K562 (cell line): ENCODE results near the gene OR1B1. TPM values are rescaled to one million over a fixed set of nuclear protein-coding genes. Genes with fewer than 3 reads are reported as not detected.

ENCODE experiments used
- ATAC-seq: fragments of 200-7000 bp; cut with Tn5 transposase; 3 replicates; pipeline ENCODE4 v1.9.1; 2020; ENCODE audit warnings: moderate library complexity
- BruUV-seq: library from RNA; stranded (reverse); fragments of 400-500 nt; replicated peaks from 2 replicates; lab custom pipeline; 2021; lab: Mats Ljungman, UMichigan
- CTCF ChIA-PET: fragments of 300-600 bp; formaldehyde crosslinking; extraction: SDS; loops from one replicate; lab custom pipeline; 2021; ENCODE audit warnings: low intra/inter-chr PET ratio; lab: Yijun Ruan, JAX
- POLR2A ChIA-PET: fragments of 300-600, 350-650 bp; sonication (Branson Sonifier 250); formaldehyde crosslinking; extraction: SDS; loops from one replicate; lab custom pipeline; 2021; ENCODE audit warnings: antibody characterized with exemption, inconsistent platforms; lab: Yijun Ruan, JAX
- DNase-seq, 4 experiments: peaks; one replicate each; pipeline versions ENCODE4 v3.0.0 to v3.0.0-alpha.2; 2011 to 2018; ENCODE audit warnings: low spot score in 3 of 4, mixed read lengths in 3 of 4; ENCODE audit errors: extremely low read depth in 1 of 4
- FAIRE-seq: peaks from 2 replicates; lab custom pipeline; 2011; peaks lifted over from hg19 to GRCh38; lab: Jason Lieb, UNC
- H2AFZ ChIP-seq: 2 replicates; pipeline ENCODE4 v1.6.0; 2011; ENCODE audit warnings: low read depth, low read length, control low read depth, inconsistent platforms
- H3K27ac ChIP-seq: fragments of 200-600 bp; 3 replicates; pipeline ENCODE4 v1.8.0; 2011; ENCODE audit warnings: low read depth, mild to moderate bottlenecking, control low read depth, inconsistent platforms, low read length, moderate library complexity, mixed read lengths; ENCODE audit errors: extremely low read depth
- H3K27me3 ChIP-seq, 2 experiments: fragments of 300-600 bp in 1 of 2; 2 replicates in 1 of 2; 3 replicates in 1 of 2; pipeline versions ENCODE4 v1.6.0 to v1.8.0; 2011; ENCODE audit warnings: inconsistent platforms in 2 of 2, low read length in 2 of 2, mild to moderate bottlenecking in 1 of 2, mixed read lengths in 1 of 2, moderate library complexity in 1 of 2; ENCODE audit not compliant: control insufficient read depth in 2 of 2, insufficient read depth in 2 of 2
- H3K36me3 ChIP-seq: fragments of 300-600 bp; 3 replicates; pipeline ENCODE4 v1.8.0; 2011; ENCODE audit warnings: mild to moderate bottlenecking, low read length, inconsistent platforms; ENCODE audit not compliant: control insufficient read depth, insufficient read depth
- H3K4me1 ChIP-seq, 2 experiments: fragments of 200-600 bp in 1 of 2; replicated peaks in 1 of 2; 2 replicates in 1 of 2; 3 replicates in 1 of 2; pipeline versions ENCODE4 v1.5.1 to v1.8.0; 2011; ENCODE audit warnings: inconsistent platforms in 2 of 2, low read length in 2 of 2, mild to moderate bottlenecking in 1 of 2, mixed read lengths in 1 of 2, moderate library complexity in 1 of 2; ENCODE audit not compliant: control insufficient read depth in 2 of 2, insufficient read depth in 2 of 2
- H3K4me2 ChIP-seq: 2 replicates; pipeline ENCODE4 v1.6.1; 2011; ENCODE audit warnings: low read length, control low read depth, inconsistent platforms, mixed read lengths; ENCODE audit not compliant: insufficient read depth
- H3K4me3 ChIP-seq: fragments of 200-600 bp; sonication (generic), shearing (Covaris generic); 2 replicates; pipeline ENCODE4 v1.5.1; 2016; ENCODE audit warnings: control low read depth, inconsistent platforms
- H3K79me2 ChIP-seq: fragments of 200-600 bp; 3 replicates; pipeline ENCODE4 v1.8.0; 2011; ENCODE audit warnings: low read length, inconsistent platforms; ENCODE audit not compliant: control insufficient read depth, insufficient read depth
- H3K9ac ChIP-seq, 2 experiments: 2 replicates each; pipeline versions ENCODE4 v1.6.0 to v1.6.1; 2011; ENCODE audit warnings: low read depth in 2 of 2, low read length in 2 of 2, control low read depth in 1 of 2, inconsistent platforms in 1 of 2, mild to moderate bottlenecking in 1 of 2, mixed read lengths in 1 of 2; ENCODE audit not compliant: insufficient read depth in 1 of 2
- H3K9me1 ChIP-seq: one replicate; pipeline ENCODE4 v1.6.0; 2011; ENCODE audit warnings: inconsistent platforms, mild to moderate bottlenecking, low read length, moderate library complexity; ENCODE audit not compliant: control insufficient read depth, insufficient read depth
- H3K9me3 ChIP-seq: replicated peaks from 2 replicates; pipeline ENCODE4 v1.5.1; 2011; ENCODE audit warnings: low read depth, low read length, inconsistent platforms; ENCODE audit not compliant: control insufficient read depth, insufficient read depth
- H4K20me1 ChIP-seq: replicated peaks from 2 replicates; pipeline ENCODE4 v1.6.1; 2011; ENCODE audit warnings: low read length, inconsistent platforms, mixed read lengths; ENCODE audit not compliant: control insufficient read depth, insufficient read depth
- HSF4 ChIP-seq: fragments of 250-450 bp; sonication (Bioruptor Pico); IDR thresholded peaks from 2 replicates; pipeline ENCODE4 v2.1.2; 2022; ENCODE audit warnings: mild to moderate bottlenecking, moderate library complexity, borderline replicate concordance
- MEF2D ChIP-seq: conservative IDR thresholded peaks from 2 replicates; pipeline ENCODE4 v1.6.1; 2016; ENCODE audit warnings: low read depth, missing genetic modification characterization, missing compliant biosample characterization
- NCOR1 ChIP-seq: fragments of 450-650 bp; IDR thresholded peaks from 2 replicates; pipeline ENCODE4 v1.6.1; 2016; ENCODE audit warnings: mild to moderate bottlenecking, moderate library complexity
- POLR2G ChIP-seq: fragments of 200-400 bp; formaldehyde crosslinking; IDR thresholded peaks from 2 replicates; pipeline ENCODE4 v1.6.1; 2017; ENCODE audit warnings: low read depth, mild to moderate bottlenecking, antibody characterized with exemption, low read length, moderate library complexity
- RAD21 ChIP-seq, 2 experiments: fragments of 250-450 bp in 1 of 2; fragments of 450-650 bp in 1 of 2; sonication (Bioruptor Pico) in 1 of 2; formaldehyde crosslinking in 1 of 2; IDR thresholded peaks in 1 of 2; conservative IDR thresholded peaks in 1 of 2; 2 replicates each; pipeline versions ENCODE4 v1.4.0 to v1.8.0; 2020 to 2022; ENCODE audit warnings: mild to moderate bottlenecking in 2 of 2, moderate library complexity in 1 of 2
- REST ChIP-seq, 2 experiments: fragments of 450-650 bp; formaldehyde crosslinking in 1 of 2; IDR thresholded peaks; 2 replicates each; pipeline versions ENCODE4 v1.4.0 to v1.6.1; 2014 to 2020; ENCODE audit warnings: mild to moderate bottlenecking in 2 of 2, borderline replicate concordance in 1 of 2, low read depth in 1 of 2
- YBX1 ChIP-seq: fragments of 450-650 bp; IDR thresholded peaks from 2 replicates; pipeline ENCODE4 v1.7.1; 2016; ENCODE audit warnings: mild to moderate bottlenecking
- ZKSCAN3 ChIP-seq: fragments of 250-450 bp; sonication (Bioruptor Pico); IDR thresholded peaks from 2 replicates; pipeline ENCODE4 v1.4.0; 2020
- ZNF431 ChIP-seq: sonication (generic); formaldehyde crosslinking; IDR thresholded peaks from 2 replicates; pipeline ENCODE4 v1.8.0; 2022; ENCODE audit warnings: mild to moderate bottlenecking, missing genetic modification reagents
- ZNF436 ChIP-seq: fragments of 250-450, 450-650 bp; sonication (Bioruptor Pico); formaldehyde crosslinking; IDR thresholded peaks from 2 replicates; pipeline ENCODE4 v1.7.0; 2020; ENCODE audit warnings: mild to moderate bottlenecking
- WGBS: fragments of 100-300 bp; shearing (Covaris generic); methylation state at CpG from one replicate; pipeline ENCODE4 v1.1.6; 2016; ENCODE audit warnings: low coverage, mixed read lengths; ENCODE audit not compliant: insufficient coverage; ENCODE audit errors: missing lambda C conversion rate; 5-methylcytosine and 5-hydroxymethylcytosine counted together
- in situ Hi-C: fragments of 300-500 bp; cut with MboI; formaldehyde crosslinking; loops from 4 replicates; pipeline ENCODE4 v1.15.0; 2018; ENCODE audit warnings: inconsistent platforms, mixed read lengths
- intact Hi-C: fragments of 100-400 bp; cut with micrococcal nuclease; formaldehyde crosslinking; loops from 2 replicates; pipeline ENCODE4 v1.14.2; 2022
- polyA plus RNA-seq, 8 experiments: library from polyadenylated mRNA; depleted of rRNA in 4 of 8; stranded (reverse) in 5 of 8; unstranded in 3 of 8; fragments of >200 nt; fragmentation: Nextera tagmentation in 2 of 8; fragmentation: Illumina TruSeq in 1 of 8; extraction: Ambion mirVana in 2 of 8; extraction: Trizol in 1 of 8; gene quantifications; 2 replicates each; pipeline versions ENCODE4 v1.2.1 to v1.2.3, GENCODE V29; 2011 to 2014; ENCODE audit warnings: inconsistent platforms in 1 of 8, missing spikeins in 1 of 8
- total RNA-seq, 7 experiments: library from RNA; depleted of rRNA in 6 of 7; stranded (reverse); fragments of >200 nt in 6 of 7; fragmentation: Illumina TruSeq in 2 of 7; extraction: Trizol in 2 of 7; gene quantifications; 2 replicates each; pipeline versions ENCODE4 v1.2.1 to v1.2.3, GENCODE V29; 2011 to 2021; ENCODE audit warnings: low replicate concordance in 1 of 7

The OR1B1 gene
- total and polyA plus RNA-seq, 9 of the 15 experiments (the other 6 are each of a cell fraction or from before 2014, with no cell fraction given): not detected

DNA sequence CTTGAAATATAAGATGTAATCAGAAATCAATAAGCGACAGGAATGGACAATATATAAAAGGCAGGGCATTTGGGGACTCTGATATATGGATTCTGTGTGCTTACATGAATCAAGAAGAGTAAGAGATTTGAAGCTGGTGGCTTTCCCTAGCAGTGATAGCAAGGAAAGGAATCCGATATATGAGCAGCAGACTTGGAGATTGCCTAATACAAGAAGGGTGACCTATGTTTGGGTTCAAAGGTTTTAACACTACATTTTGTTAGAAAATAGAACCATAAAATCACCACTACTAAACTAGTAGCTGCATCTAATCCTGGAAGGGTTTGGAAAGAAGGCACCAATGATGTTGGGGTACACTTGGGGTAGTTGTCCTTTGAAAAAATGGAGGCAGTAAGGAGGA, 15.1 kb upstream of the OR1B1 start:
- WGBS: 2% methylated on average over 2 of the region's 2 CpGs
- ChIA-PET POLR2A (no interaction called here), CTCF (no interaction called here)
- no peak overlapping the region for H3K4me3 ChIP-seq
- intact Hi-C loops: no loop called here
- no peak overlapping the region for H2AFZ ChIP-seq
- DNase-seq (no peak), ATAC-seq (no peak), FAIRE-seq (no peak)
- H3K4me2 ChIP-seq: no peak overlapping the region
- in situ Hi-C loops: no loop called here
- TF ChIP-seq ZNF436: no peak
- TF ChIP-seq MEF2D (tag): no peak
- no peak for TF ChIP-seq NCOR1
- no peak for TF ChIP-seq YBX1
- no peak for TF ChIP-seq RAD21 (CRISPR knock-in tag; conservative IDR thresholded peaks at IDR 0.05 in 1 of 2, IDR thresholded peaks at IDR 0.05 in 1 of 2)
- TF ChIP-seq ZKSCAN3 (CRISPR knock-in tag): no peak
- no peak for TF ChIP-seq HSF4 (CRISPR knock-in tag)
- TF ChIP-seq POLR2G: no peak
- no peak for TF ChIP-seq ZNF431 (CRISPR knock-in tag)
- TF ChIP-seq REST (IDR thresholded peaks at IDR 0.05; ENCODE audit: borderline replicate concordance): no peak
- no peak for TF ChIP-seq REST (CRISPR knock-in tag; IDR thresholded peaks at IDR 0.05; ENCODE audit: low read depth)
- H3K27ac ChIP-seq: no peak overlapping the region
- H3K79me2 ChIP-seq: no peaks in the 10 kb centered on the region; the same call in 2 of the 3 replicates
- H3K9me1 ChIP-seq: no peaks in the 10 kb centered on the region
- no peaks in the 10 kb centered on the region for H3K27me3 ChIP-seq
- no TSS peak for BruUV-seq
- H3K36me3 ChIP-seq: no peaks in the 10 kb centered on the region
- no peak overlapping the region for H3K9ac ChIP-seq
- no peaks in the 10 kb centered on the region for H3K9me3 ChIP-seq
- H3K4me1 ChIP-seq: no peaks in the 10 kb centered on the region
- H4K20me1 ChIP-seq: no peaks in the 10 kb centered on the region
